HG02642 (cell line): ENCODE data around the gene FAM111A.

Experiments
- ATAC-seq: cut with Tn5 transposase; IDR thresholded peaks from one replicate; pipeline ENCODE4 v1.9.1; 2021; ENCODE audit warnings: mild to moderate bottlenecking; ENCODE audit not compliant: unreplicated experiment, poor library complexity

The FAM111A gene

GRCh38 chr11:59138643-59139042, 4.0 kb upstream of the FAM111A start:
- ATAC-seq, result no peak

DNA sequence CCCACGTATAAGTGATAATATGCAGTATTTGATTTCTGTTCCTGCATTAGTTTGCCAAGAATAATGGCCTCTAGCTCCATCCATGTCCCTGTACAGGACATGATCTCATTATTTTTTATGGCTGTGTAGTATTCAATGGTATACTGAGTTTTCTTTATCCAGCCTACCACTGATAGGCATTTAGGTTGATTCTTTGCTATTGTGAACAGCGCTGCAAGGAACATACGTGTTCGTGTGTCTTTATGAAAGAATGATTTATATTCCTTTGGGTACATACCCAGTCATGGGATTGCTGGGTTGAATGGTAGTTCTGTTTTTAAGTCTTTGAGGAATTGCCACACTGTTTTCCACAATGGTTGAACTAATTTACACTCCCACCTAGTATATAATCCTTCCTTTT, 1.5 kb upstream of the FAM111A start:
- ATAC-seq, result no peak

DNA sequence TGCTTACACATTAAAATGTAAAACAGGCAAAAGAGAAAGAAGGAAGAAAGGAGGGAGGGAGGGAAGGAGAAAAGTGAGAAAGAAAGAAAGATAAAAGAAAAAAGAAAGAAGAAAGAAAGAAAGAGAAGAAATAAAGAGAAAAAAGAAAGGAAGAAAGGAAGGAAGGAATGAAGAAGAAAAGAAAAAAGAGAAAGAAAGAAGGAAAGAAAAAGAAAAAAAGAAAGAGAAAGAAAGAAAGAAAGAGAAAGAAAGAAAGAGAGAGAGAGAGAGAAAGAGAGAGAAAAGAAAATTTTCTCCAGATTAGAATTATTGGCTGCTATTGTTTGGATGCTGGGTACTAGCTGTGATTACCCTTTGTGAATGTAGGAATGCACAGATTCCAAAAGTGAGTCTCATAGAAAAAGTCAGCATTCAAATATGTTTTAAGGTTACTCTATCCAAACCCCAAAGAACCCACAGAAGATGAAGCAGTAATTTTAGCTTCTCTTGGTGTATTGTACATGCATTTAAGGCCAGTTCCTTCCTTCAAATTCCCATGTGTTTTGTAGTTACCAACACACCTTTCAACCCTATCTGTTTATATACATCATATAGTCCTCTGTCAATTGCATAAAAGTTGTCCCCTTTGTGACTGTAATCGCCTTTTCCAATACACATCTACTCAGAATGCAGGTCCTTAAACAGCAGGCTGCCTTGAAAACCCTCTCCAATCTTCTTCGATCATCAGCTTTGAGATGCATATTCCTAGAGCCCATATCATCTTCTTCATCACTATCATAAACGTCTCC, 789 bp upstream of the FAM111A start:
- no peak for ATAC-seq

DNA sequence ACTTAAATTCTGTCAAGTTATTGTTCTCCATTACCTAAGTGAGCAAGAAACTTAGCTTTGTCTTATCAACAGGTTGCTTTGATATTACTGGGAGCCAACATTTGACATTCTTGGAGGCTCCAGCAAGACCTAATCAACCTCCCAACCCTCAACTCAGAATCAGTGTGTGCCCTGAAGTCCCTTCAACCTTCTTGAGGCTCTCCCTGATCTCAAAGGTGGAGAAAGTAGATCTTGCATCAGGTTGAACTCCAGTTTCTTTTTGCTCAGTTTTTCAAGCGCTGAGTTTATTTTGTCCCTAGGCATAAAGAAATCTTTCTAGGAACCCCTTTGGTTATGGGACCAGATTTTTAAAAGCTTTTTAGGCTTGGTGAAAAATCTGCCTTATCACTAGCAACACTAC, 1.4 kb downstream of the FAM111A start:
- no peak for ATAC-seq

DNA sequence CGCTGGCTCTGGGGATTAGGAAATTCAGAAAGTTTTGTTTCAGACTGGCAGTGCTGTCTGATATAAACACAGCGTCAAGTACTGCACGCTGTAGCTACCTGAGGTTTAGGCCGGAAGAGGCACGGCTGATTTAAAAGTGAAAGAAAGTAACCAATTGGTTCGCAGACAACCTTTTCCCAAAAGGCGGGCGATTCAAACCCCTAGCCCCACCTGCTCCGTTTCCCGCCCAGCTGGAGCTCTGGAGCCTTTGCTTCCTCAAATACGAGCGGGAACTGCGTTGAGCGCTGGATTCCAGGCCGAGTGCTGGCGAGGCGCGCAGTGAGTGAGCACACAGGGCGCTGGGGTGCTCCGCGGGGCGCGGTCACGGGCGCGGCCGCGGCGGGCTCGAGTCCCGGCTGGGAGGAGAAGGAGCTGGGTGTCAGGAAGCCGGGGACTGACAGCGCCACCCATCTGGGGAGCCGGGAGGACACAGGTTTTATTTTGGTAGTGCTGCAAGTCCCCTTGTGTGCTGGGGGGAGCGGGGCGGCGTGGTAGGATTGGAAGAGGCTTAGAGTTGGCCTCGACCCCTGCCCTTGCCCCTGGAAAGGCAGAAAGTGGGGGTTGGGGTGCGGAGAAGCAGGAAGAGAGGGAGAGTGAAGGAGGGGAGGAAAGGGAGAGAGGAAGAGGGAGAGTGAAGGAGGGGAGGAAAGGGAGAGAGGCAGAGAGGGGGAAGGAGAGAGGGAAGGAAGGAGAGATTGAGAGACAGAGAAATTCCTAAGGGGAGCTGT, 2.1 kb downstream of the FAM111A start:
- peak; percentile 58 for ATAC-seq

- no peak for ATAC-seq
These were observed 2.9 kb downstream of the FAM111A start for GRCh38 chr11:59145534-59145933.

DNA sequence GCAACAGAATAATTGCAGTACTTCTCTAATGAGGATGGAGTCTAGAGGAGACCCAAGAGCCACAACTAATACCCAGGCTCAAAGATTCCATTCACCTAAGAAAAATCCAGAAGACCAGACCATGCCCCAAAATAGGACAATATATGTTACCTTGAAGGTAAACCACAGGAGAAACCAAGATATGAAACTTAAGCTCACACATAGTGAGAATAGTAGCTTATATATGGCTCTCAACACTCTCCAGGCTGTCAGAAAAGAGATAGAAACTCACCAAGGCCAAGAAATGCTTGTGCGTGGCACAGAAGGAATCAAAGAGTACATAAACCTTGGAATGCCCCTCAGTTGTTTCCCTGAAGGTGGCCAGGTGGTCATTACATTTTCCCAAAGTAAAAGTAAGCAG, 9.1 kb downstream of the FAM111A start:
- ATAC-seq, result peak; percentile 61

DNA sequence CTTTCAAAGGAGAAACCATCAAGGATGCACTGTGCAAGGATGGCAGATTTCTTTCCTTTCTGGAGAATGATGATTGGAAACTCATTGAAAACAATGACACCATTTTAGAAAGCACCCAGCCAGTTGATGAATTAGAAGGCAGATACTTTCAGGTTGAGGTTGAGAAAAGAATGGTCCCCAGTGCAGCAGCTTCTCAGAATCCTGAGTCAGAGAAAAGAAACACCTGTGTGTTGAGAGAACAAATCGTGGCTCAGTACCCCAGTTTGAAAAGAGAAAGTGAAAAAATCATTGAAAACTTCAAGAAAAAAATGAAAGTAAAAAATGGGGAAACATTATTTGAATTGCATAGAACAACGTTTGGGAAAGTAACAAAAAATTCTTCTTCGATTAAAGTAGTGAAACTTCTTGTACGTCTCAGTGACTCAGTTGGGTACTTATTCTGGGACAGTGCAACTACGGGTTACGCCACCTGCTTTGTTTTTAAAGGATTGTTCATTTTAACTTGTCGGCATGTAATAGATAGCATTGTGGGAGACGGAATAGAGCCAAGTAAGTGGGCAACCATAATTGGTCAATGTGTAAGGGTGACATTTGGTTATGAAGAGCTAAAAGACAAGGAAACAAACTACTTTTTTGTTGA, 9.8 kb downstream of the FAM111A start:
- peak; percentile 86 for ATAC-seq

DNA sequence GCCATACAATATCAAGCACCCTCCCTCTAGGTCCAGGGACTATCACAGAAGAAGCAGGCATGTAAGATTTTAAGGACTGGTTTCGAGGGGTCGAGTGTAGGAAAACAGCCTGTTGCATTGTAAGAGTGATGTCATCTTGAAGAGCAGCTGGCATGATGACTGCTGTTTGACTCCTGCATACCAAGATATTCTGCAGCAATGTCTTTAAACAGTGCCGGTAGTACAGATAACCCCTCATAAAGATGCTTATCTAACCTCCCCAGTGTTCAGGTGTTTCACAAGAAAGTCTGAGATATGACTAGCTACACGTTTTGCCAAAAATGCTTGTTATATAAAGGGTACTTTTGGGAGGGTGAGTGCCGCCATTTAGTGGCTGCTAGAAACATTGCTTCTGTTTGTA, 12.0 kb downstream of the FAM111A start:
- ATAC-seq, result no peak

DNA sequence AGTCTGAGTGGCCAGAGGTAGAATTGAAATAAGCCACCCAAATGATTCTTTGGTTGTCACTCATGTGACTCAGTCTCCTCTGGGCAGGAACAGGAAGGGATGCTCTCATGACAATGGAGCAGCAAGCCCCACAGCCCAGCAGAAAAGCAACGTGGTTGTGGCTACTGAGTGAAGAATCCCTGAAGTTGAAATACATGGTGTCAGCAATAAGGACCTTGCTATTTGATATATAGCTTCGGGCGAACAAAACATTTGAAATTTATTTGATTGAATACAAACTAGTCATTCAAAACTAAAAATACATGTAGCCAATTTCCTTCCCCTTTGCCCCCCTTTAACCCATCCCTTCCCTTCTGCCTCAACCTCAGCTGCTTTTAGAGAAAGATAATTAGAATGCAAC, 14.8 kb downstream of the FAM111A start:
- ATAC-seq, result no peak

DNA sequence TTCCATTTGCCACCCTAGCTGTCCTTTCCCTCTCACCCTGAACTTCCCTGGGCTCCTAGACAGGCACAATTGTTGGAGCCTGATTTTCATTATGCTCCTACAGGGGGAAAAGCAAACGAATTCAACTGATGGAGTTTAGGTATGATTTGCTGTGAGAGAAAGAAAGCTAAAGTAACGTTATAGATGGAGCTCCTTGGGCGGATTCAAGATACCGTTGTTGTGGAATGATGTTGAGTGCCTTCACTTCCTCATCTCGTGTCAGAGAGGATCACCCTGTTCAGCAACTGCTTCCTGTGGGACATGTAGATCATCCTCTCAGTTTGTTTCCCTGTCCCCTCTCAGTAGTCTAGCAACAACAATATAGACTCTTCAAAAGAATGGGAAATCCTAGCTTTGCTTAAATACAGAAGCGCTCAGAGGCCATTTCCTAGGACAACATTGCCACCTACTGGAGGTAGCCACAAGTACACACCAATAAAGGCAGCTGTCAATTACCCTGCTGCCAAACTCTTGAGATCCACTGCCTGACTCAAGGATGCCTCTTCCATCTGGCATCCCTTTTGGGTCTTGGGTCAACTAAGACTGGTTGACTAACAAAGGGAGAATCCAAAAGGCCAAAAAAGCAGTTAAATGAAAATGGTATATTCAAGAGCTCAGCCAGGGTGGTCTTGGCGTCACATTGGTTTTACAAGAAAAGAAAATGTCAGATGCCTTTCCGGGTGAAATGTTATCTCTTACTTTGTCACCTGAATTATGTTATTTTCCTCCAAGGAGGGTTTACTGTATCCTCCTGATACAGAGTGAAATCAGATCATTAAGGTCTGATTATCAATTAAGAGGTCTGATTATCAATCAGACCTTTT, 15.8 kb downstream of the FAM111A start:
- peak; percentile 91 for ATAC-seq

GRCh38 chr11:59164028-59164427, 21.4 kb downstream of the FAM111A start:
- ATAC-seq, result no peak

GRCh38 chr11:59171508-59172322, 29.1 kb downstream of the FAM111A start, which contains the start of gene DTX4:
TSS of gene DTX4 (plus strand) at chr11:59172132. CDS start at chr11:59172596, 464 bp downstream.
- peak; percentile 80 for ATAC-seq

GRCh38 chr11:59172345-59173079, 29.9 kb downstream of the FAM111A start:
- peak; percentile 36 for ATAC-seq

DNA sequence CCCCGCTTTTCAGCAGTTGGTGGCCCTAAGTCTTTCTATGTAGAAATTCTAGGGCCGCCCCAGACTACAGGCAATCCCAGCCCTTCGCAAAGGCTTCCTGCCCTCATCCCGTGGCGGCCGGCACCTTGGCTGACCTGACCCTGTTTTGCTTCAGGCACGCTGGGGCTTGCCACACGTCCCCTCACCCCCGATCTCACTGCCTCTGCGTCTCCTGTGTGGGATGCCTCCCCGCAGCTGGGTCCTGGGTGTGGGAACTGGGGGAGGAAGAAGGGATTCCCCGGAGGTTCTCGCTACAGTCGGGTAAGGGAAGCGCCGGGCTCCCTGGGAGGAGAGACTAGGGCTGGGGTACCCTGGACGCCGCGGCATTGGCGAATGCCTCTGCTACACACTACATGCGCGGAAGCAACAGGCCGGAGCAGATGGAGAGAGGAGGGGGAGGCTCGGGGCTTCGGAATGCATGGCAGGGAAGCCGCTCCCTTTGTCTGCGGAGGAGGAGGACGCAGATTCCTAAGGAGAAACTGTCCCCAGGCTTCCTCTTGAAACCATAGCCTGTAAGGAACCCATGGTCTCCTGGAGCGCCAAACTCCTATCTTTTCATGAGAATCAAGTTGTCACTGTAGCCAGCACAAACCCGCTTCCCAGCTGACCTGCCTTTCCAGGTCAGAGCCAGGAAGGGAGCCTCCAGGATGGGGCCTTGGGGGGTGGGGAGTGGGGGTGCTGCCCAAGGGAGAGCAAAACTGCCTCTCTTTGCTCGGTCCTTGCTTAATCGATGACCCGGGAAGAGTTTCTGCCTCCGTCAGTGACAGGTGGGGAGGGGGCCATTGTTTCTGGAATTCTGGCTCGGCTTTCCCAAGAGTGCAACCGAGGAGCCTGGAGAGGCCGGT, 30.7 kb downstream of the FAM111A start:
- ATAC-seq, result no peak

- no peak for ATAC-seq
These were observed 31.5 kb downstream of the FAM111A start for GRCh38 chr11:59173964-59174663.

DNA sequence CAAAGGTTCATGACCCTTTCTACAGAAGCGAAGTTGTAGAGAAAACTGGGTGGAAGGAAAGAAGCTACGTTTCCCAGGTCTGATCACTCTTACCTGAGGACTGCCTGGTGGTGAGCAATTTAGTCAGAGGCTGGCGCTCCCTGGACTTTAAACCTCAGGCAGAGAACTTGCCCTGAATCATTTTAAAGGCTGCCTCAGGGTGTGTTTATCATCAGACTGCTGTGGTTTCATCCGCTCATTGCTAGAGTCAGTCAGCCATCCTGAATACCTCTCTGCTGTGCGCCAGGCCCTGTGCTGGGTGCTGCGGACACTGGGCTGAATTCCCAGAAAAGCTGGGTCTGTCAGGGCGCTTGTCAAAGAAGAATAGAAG, 32.0 kb downstream of the FAM111A start:
- no peak for ATAC-seq
